ENCODE data around the gene HNRNPCL1. TPM values are rescaled to one million over a fixed set of nuclear protein-coding genes. Genes with fewer than 3 reads are reported as not detected.

The HNRNPCL1 gene
- total and polyA plus RNA-seq, 2 of the 8 experiments (the other 6 are each of a cell fraction or from before 2014, with no cell fraction given), result not detected

GRCh38 chr1:12810691-12811408 is 37.7 kb downstream of the HNRNPCL1 start:
- no peak overlapping the region for H4K91ac ChIP-seq (replicated peaks; ENCODE audit: insufficient read length, low read length)
- no peak overlapping the region for H3K56ac ChIP-seq (replicated peaks; ENCODE audit: insufficient read length, low read depth, low read length)
- FAIRE-seq (no peak), DNase-seq (ENCODE audit: low read depth in 1 of 2, low spot score in 2 of 2) (no peak)
- ChIA-PET POLR2A (ENCODE audit: partially characterized antibody) (no interaction called here), CTCF (ENCODE audit: partially characterized antibody) (no interaction called here)
- H3K9ac ChIP-seq (replicated peaks in 1 of 4; ENCODE audit: extremely low read depth in 1 of 4, low read depth in 3 of 4, low read length in 3 of 4), result no peak overlapping the region
- no peak overlapping the region for H3K18ac ChIP-seq (ENCODE audit: extremely low read depth, low read length)
- H2BK5ac ChIP-seq (ENCODE audit: low read depth, low read length), result no peak overlapping the region
- H4K5ac ChIP-seq (ENCODE audit: insufficient read length, low read depth, low read length), result no peak overlapping the region
- no peak overlapping the region for H4K8ac ChIP-seq (ENCODE audit: extremely low read depth, insufficient read depth, low read length)
- H2BK15ac ChIP-seq (ENCODE audit: low read length), result no peak overlapping the region
- H3K27ac ChIP-seq (ENCODE audit: low read depth, low read length), result no peak overlapping the region
- no peak overlapping the region for H3K14ac ChIP-seq (ENCODE audit: insufficient read length)
- H3K4me1 ChIP-seq (replicated peaks in 1 of 4; ENCODE audit: control insufficient read depth in 3 of 4, insufficient read depth in 4 of 4, low read length in 3 of 4), result no peaks in the 10 kb centered on the region
- no peak overlapping the region for H3K4me3 ChIP-seq (ENCODE audit: extremely low read depth in 1 of 4, insufficient read depth in 2 of 4, low read depth in 3 of 4, low read length in 4 of 4)
- H3K4ac ChIP-seq (replicated peaks; ENCODE audit: insufficient read length, low read depth, low read length), result no peak overlapping the region
- H2AFZ ChIP-seq (ENCODE audit: low read length), result no peak overlapping the region
- no peak overlapping the region for H3K4me2 ChIP-seq (ENCODE audit: insufficient read depth in 1 of 2, low read depth in 2 of 2, low read length in 2 of 2)
- H3K9me3 ChIP-seq (ENCODE audit: insufficient read depth in 2 of 2, low read depth in 1 of 2, low read length in 1 of 2), result peaks cover 27 to 61% of the 10 kb centered on the region in 2 experiments
- H2BK20ac ChIP-seq (ENCODE audit: low read length), result no peak overlapping the region
- no peak overlapping the region for H3K23ac ChIP-seq (ENCODE audit: insufficient read length)
- no peak for TF ChIP-seq SIX5 (IDR thresholded peaks at IDR 0.05; ENCODE audit: low read depth, low read length)
- no peak for TF ChIP-seq RXRA (IDR thresholded peaks at IDR 0.05; ENCODE audit: insufficient read depth, low read depth, low read length)
- H3K36me3 ChIP-seq (ENCODE audit: control insufficient read depth in 2 of 4, insufficient read depth in 4 of 4, low read length in 3 of 4), result no peaks in the 10 kb centered on the region
- no peak overlapping the region for H2BK12ac ChIP-seq (ENCODE audit: low read depth, low read length)
- no peaks in the 10 kb centered on the region for H4K20me1 ChIP-seq (replicated peaks in 1 of 2; ENCODE audit: control insufficient read depth in 1 of 2, insufficient read depth in 2 of 2, low read length in 2 of 2)
- no peaks in the 10 kb centered on the region for H3K27me3 ChIP-seq (replicated peaks in 1 of 4; ENCODE audit: control insufficient read depth in 3 of 4, extremely low read depth in 1 of 4, insufficient read depth in 3 of 4, low read length in 3 of 4)
- 65% methylated on average over 5 of the region's 5 CpGs; no CpG with 5 or more reads in 1 of the 2 experiments for WGBS, 2 experiments (ENCODE audit: extremely low coverage in 1 of 2, insufficient coverage in 1 of 2, insufficient read length in 1 of 2, insufficient replicate concordance in 2 of 2, low coverage in 1 of 2, low lambda C conversion rate in 2 of 2, missing lambda C conversion rate in 1 of 2)
- H3K23me2 ChIP-seq (ENCODE audit: low read depth, low read length), result no peaks in the 10 kb centered on the region
- H2AK5ac ChIP-seq (ENCODE audit: low read depth, low read length), result no peak overlapping the region
- no peak overlapping the region for H2BK120ac ChIP-seq (replicated peaks; ENCODE audit: low read depth, low read length)
- H3K79me2 ChIP-seq (ENCODE audit: control insufficient read depth in 1 of 2, insufficient read depth in 2 of 2, low read length in 2 of 2), result no peaks in the 10 kb centered on the region
- no peaks in the 10 kb centered on the region for H3K79me1 ChIP-seq (ENCODE audit: low read depth, low read length)

Measured in H1 (cell line).